ENCODE measurements around the gene TOPBP1. TPM values are rescaled to one million over a fixed set of nuclear protein-coding genes. Genes with fewer than 3 reads are reported as not detected.

Gene TOPBP1
- 10 to 100 TPM; 96.1 to 98.7 TPM for total RNA-seq

GRCh38 chr3:133661454-133662277 lies at the start of gene TOPBP1:
Gene TOPBP1, minus strand, starts transcription at chr3:133661941. Its CDS starts 814 bp downstream, at chr3:133661127.
- Mint-ChIP-seq H3K4me1 (ENCODE audit: low read depth) (peaks cover 36% of the 10 kb centered on the region), H3K9me3 (ENCODE audit: insufficient read depth) (no peaks in the 10 kb centered on the region), H3K36me3 (ENCODE audit: low read depth) (peaks cover 37% of the 10 kb centered on the region), H3K27me3 (ENCODE audit: low read depth) (no peaks in the 10 kb centered on the region), H3K4me3 (peak within 1 kb of the TSS; percentile 98), H3K27ac (peak within 1 kb of the TSS; percentile 99)
- ChIA-PET CTCF (interaction anchor here (1.9 kb wide), 1 partner anchor 86 kb away, joined by 5 read pairs; no protein-coding TSS in a partner anchor), POLR2A (interaction anchor here (0.6 to 2.0 kb wide), 8 partner anchors 12 to 944 kb away, joined by 3 to 13 read pairs (median 4); partner anchors contain the start of gene CDV3)
- peak; percentile 93 for DNase-seq
- ATAC-seq, result peak; percentile 90

GRCh38 chr3:133711013-133711412 lies 49.3 kb upstream of the TOPBP1 start:
- Mint-ChIP-seq H3K9me3 (ENCODE audit: insufficient read depth) (no peaks in the 10 kb centered on the region), H3K27me3 (ENCODE audit: low read depth) (peaks cover 11% of the 10 kb centered on the region), H3K4me1 (ENCODE audit: low read depth) (no peaks in the 10 kb centered on the region), H3K4me3 (no peak overlapping the region), H3K36me3 (ENCODE audit: low read depth) (no peaks in the 10 kb centered on the region), H3K27ac (no peak overlapping the region)
- ATAC-seq (no peak), DNase-seq (no peak)
- POLR2A ChIA-PET, result no interaction called here
- CTCF ChIA-PET, result no interaction called here

GRCh38 chr3:133709139-133709750 lies 47.5 kb upstream of the TOPBP1 start:
- DNase-seq (no peak), ATAC-seq (no peak)
- H3K27me3 Mint-ChIP-seq (ENCODE audit: low read depth), result peaks cover 13% of the 10 kb centered on the region
- POLR2A ChIA-PET, result no interaction called here
- H3K4me3 Mint-ChIP-seq, result no peak overlapping the region
- no peaks in the 10 kb centered on the region for H3K9me3 Mint-ChIP-seq (ENCODE audit: insufficient read depth)
- no peak overlapping the region for H3K27ac Mint-ChIP-seq
- no peaks in the 10 kb centered on the region for H3K36me3 Mint-ChIP-seq (ENCODE audit: low read depth)
- CTCF ChIA-PET, result no interaction called here
- no peaks in the 10 kb centered on the region for H3K4me1 Mint-ChIP-seq (ENCODE audit: low read depth)

GRCh38 chr3:133706033-133706432 lies 44.3 kb upstream of the TOPBP1 start:
- H3K4me1 Mint-ChIP-seq (ENCODE audit: low read depth), result no peaks in the 10 kb centered on the region
- ChIA-PET POLR2A (no interaction called here), CTCF (no interaction called here)
- H3K36me3 Mint-ChIP-seq (ENCODE audit: low read depth), result no peaks in the 10 kb centered on the region
- DNase-seq (no peak), ATAC-seq (no peak)
- H3K4me3 Mint-ChIP-seq, result no peak overlapping the region
- no peak overlapping the region for H3K27ac Mint-ChIP-seq
- H3K27me3 Mint-ChIP-seq (ENCODE audit: low read depth), result peaks cover 18% of the 10 kb centered on the region
- H3K9me3 Mint-ChIP-seq (ENCODE audit: insufficient read depth), result no peaks in the 10 kb centered on the region

- ChIA-PET CTCF (interaction anchor here (1.0 kb wide), 1 partner anchor 72 kb away, joined by 3 read pairs; no protein-coding TSS in a partner anchor), POLR2A (no interaction called here)
Observed at GRCh38 chr3:133703915-133704314, 42.2 kb upstream of the TOPBP1 start.

GRCh38 chr3:133701435-133702358 lies 40.0 kb upstream of the TOPBP1 start:
- Mint-ChIP-seq H3K27ac (no peak overlapping the region), H3K9me3 (ENCODE audit: insufficient read depth) (no peaks in the 10 kb centered on the region), H3K4me1 (ENCODE audit: low read depth) (no peaks in the 10 kb centered on the region), H3K4me3 (no peak overlapping the region), H3K27me3 (ENCODE audit: low read depth) (peaks cover 8% of the 10 kb centered on the region), H3K36me3 (ENCODE audit: low read depth) (no peaks in the 10 kb centered on the region)
- DNase-seq (no peak), ATAC-seq (no peak)
- ChIA-PET POLR2A (interaction anchor here (1.2 kb wide), 1 partner anchor 40 kb away, joined by 4 read pairs; the partner anchor contains the start of gene TOPBP1), CTCF (no interaction called here)

More at GRCh38 chr3:133703915-133704314, 42.2 kb upstream of the TOPBP1 start:
- DNase-seq (no peak), ATAC-seq (no peak)
- Mint-ChIP-seq H3K4me3 (no peak overlapping the region), H3K36me3 (ENCODE audit: low read depth) (no peaks in the 10 kb centered on the region), H3K27ac (no peak overlapping the region), H3K4me1 (ENCODE audit: low read depth) (no peaks in the 10 kb centered on the region), H3K27me3 (ENCODE audit: low read depth) (peaks cover 14% of the 10 kb centered on the region), H3K9me3 (ENCODE audit: insufficient read depth) (no peaks in the 10 kb centered on the region)

- ATAC-seq, result no peak
- POLR2A ChIA-PET, result no interaction called here
- Mint-ChIP-seq H3K36me3 (ENCODE audit: low read depth) (no peaks in the 10 kb centered on the region), H3K4me1 (ENCODE audit: low read depth) (no peaks in the 10 kb centered on the region), H3K9me3 (ENCODE audit: insufficient read depth) (no peaks in the 10 kb centered on the region), H3K27me3 (ENCODE audit: low read depth) (peaks cover 8% of the 10 kb centered on the region), H3K4me3 (no peak overlapping the region), H3K27ac (no peak overlapping the region)
- DNase-seq, result no peak
- CTCF ChIA-PET, result no interaction called here
Observed at GRCh38 chr3:133700351-133700750, 38.6 kb upstream of the TOPBP1 start.

- Mint-ChIP-seq H3K4me1 (ENCODE audit: low read depth) (no peaks in the 10 kb centered on the region), H3K4me3 (no peak overlapping the region), H3K27ac (no peak overlapping the region), H3K27me3 (ENCODE audit: low read depth) (peaks cover 8% of the 10 kb centered on the region), H3K9me3 (ENCODE audit: insufficient read depth) (no peaks in the 10 kb centered on the region), H3K36me3 (ENCODE audit: low read depth) (no peaks in the 10 kb centered on the region)
- DNase-seq, result no peak
- ChIA-PET POLR2A (no interaction called here), CTCF (no interaction called here)
- no peak for ATAC-seq
Observed at GRCh38 chr3:133699903-133700302, 38.2 kb upstream of the TOPBP1 start.

GRCh38 chr3:133699467-133699866 lies 37.7 kb upstream of the TOPBP1 start:
- DNase-seq, result no peak
- H3K9me3 Mint-ChIP-seq (ENCODE audit: insufficient read depth), result no peaks in the 10 kb centered on the region
- H3K4me3 Mint-ChIP-seq, result no peak overlapping the region
- H3K4me1 Mint-ChIP-seq (ENCODE audit: low read depth), result no peaks in the 10 kb centered on the region
- H3K27ac Mint-ChIP-seq, result no peak overlapping the region
- peaks cover 8% of the 10 kb centered on the region for H3K27me3 Mint-ChIP-seq (ENCODE audit: low read depth)
- ChIA-PET CTCF (no interaction called here), POLR2A (no interaction called here)
- ATAC-seq, result no peak
- no peaks in the 10 kb centered on the region for H3K36me3 Mint-ChIP-seq (ENCODE audit: low read depth)

GRCh38 chr3:133697960-133698359 lies 36.2 kb upstream of the TOPBP1 start:
- H3K9me3 Mint-ChIP-seq (ENCODE audit: insufficient read depth), result no peaks in the 10 kb centered on the region
- H3K27ac Mint-ChIP-seq, result no peak overlapping the region
- DNase-seq, result no peak
- ChIA-PET CTCF (no interaction called here), POLR2A (no interaction called here)
- no peaks in the 10 kb centered on the region for H3K4me1 Mint-ChIP-seq (ENCODE audit: low read depth)
- ATAC-seq, result no peak
- H3K4me3 Mint-ChIP-seq, result no peak overlapping the region
- H3K27me3 Mint-ChIP-seq (ENCODE audit: low read depth), result no peaks in the 10 kb centered on the region
- H3K36me3 Mint-ChIP-seq (ENCODE audit: low read depth), result no peaks in the 10 kb centered on the region

GRCh38 chr3:133695560-133696171 lies 33.9 kb upstream of the TOPBP1 start:
- ATAC-seq, result no peak
- no peak for DNase-seq
- Mint-ChIP-seq H3K9me3 (ENCODE audit: insufficient read depth) (no peaks in the 10 kb centered on the region), H3K27ac (no peak overlapping the region), H3K36me3 (ENCODE audit: low read depth) (no peaks in the 10 kb centered on the region), H3K27me3 (ENCODE audit: low read depth) (no peaks in the 10 kb centered on the region), H3K4me3 (no peak overlapping the region), H3K4me1 (ENCODE audit: low read depth) (no peaks in the 10 kb centered on the region)
- POLR2A ChIA-PET, result no interaction called here
- CTCF ChIA-PET, result no interaction called here
